IMR-90 (cell line): ENCODE results near the gene YARS2. TPM values are rescaled to one million over a fixed set of nuclear protein-coding genes. Genes with fewer than 3 reads are reported as not detected.
A peak's percentile ranks its signal among the peaks of the same experiment; 100 is the strongest.

Experiments used
- ATAC-seq: fragments of 200-7000 bp; cut with Tn5 transposase; 2 replicates; pipeline ENCODE4 v1.9.1; 2020; ENCODE audit warnings: low read depth, mild to moderate bottlenecking, moderate library complexity
- BruUV-seq: library from RNA; stranded (reverse); fragments of 400-500 nt; replicated peaks from 2 replicates; lab custom pipeline; 2021; lab: Mats Ljungman, UMichigan
- CTCF ChIA-PET: fragments of 300-600 bp; formaldehyde crosslinking; extraction: SDS; loops from one replicate; lab custom pipeline; 2021; ENCODE audit warnings: antibody characterized with exemption; lab: Yijun Ruan, JAX
- POLR2A ChIA-PET: fragments of 300-600 bp; sonication (Branson Sonifier 250); formaldehyde crosslinking; loops from one replicate; lab custom pipeline; 2022; ENCODE audit warnings: antibody characterized with exemption; ENCODE audit not compliant: unreplicated experiment; lab: Charles Lee
- DNase-seq: peaks from one replicate; pipeline ENCODE4 v3.0.0; 2013
- H2AFZ ChIP-seq: replicated peaks from 2 replicates; pipeline ENCODE3; 2013; ENCODE audit warnings: low read length, mild to moderate bottlenecking; ENCODE audit not compliant: poor library complexity
- H2AK5ac ChIP-seq: 2 replicates; pipeline ENCODE4 v1.6.1; 2013; ENCODE audit warnings: low read depth, low read length, inconsistent platforms
- H2AK9ac ChIP-seq: replicated peaks from 2 replicates; pipeline ENCODE3; 2013; ENCODE audit warnings: mild to moderate bottlenecking, low read depth, low read length, moderate library complexity; ENCODE audit not compliant: poor library complexity
- H2BK120ac ChIP-seq: 2 replicates; pipeline ENCODE4 v1.6.1; 2013; ENCODE audit warnings: low read depth, low read length, inconsistent platforms
- H2BK15ac ChIP-seq: 3 replicates; pipeline ENCODE4 v1.6.1; 2013; ENCODE audit warnings: low read depth, low read length, inconsistent platforms
- H2BK20ac ChIP-seq: 2 replicates; pipeline ENCODE4 v1.6.1; 2013; ENCODE audit warnings: low read depth, mild to moderate bottlenecking, inconsistent platforms, low read length, moderate library complexity
- H2BK5ac ChIP-seq: 2 replicates; pipeline ENCODE4 v1.6.1; 2013; ENCODE audit warnings: mild to moderate bottlenecking, low read depth, low read length, inconsistent platforms; ENCODE audit not compliant: poor library complexity, severe bottlenecking
- H3K14ac ChIP-seq: replicated peaks from 2 replicates; pipeline ENCODE4 v1.6.1; 2013; ENCODE audit warnings: low read depth, low read length, inconsistent platforms
- H3K18ac ChIP-seq: 2 replicates; pipeline ENCODE4 v1.6.1; 2013; ENCODE audit warnings: low read depth, low read length, control low read depth
- H3K23ac ChIP-seq: 2 replicates; pipeline ENCODE4 v1.6.1; 2013; ENCODE audit warnings: low read depth, low read length, inconsistent platforms
- H3K27ac ChIP-seq: 2 replicates; pipeline ENCODE4 v1.5.1; 2013; ENCODE audit warnings: mild to moderate bottlenecking, control low read depth, low read length; ENCODE audit not compliant: insufficient read depth
- H3K27me3 ChIP-seq: 2 replicates; pipeline ENCODE4 v1.6.1; 2013; ENCODE audit warnings: low read length; ENCODE audit not compliant: control insufficient read depth, insufficient read depth
- H3K36me3 ChIP-seq: 2 replicates; pipeline ENCODE4 v1.6.1; 2013; ENCODE audit warnings: low read length, mixed read lengths; ENCODE audit not compliant: control insufficient read depth, insufficient read depth
- H3K4ac ChIP-seq: 2 replicates; pipeline ENCODE4 v1.6.1; 2013; ENCODE audit warnings: low read depth, low read length, inconsistent platforms
- H3K4me1 ChIP-seq: 2 replicates; pipeline ENCODE4 v1.6.1; 2013; ENCODE audit warnings: low read length, mixed read lengths; ENCODE audit not compliant: control insufficient read depth, insufficient read depth
- H3K4me2 ChIP-seq: 2 replicates; pipeline ENCODE4 v1.6.1; 2013; ENCODE audit warnings: low read depth, mild to moderate bottlenecking, control low read depth, low read length, moderate library complexity
- H3K4me3 ChIP-seq: 2 replicates; pipeline ENCODE4 v1.5.1; 2013; ENCODE audit warnings: low read depth, mild to moderate bottlenecking, control low read depth, low read length, moderate library complexity; ENCODE audit not compliant: insufficient read depth
- H3K56ac ChIP-seq: 2 replicates; pipeline ENCODE4 v1.6.1; 2013; ENCODE audit warnings: low read length, inconsistent platforms; ENCODE audit not compliant: insufficient read depth; ENCODE audit errors: extremely low read depth
- H3K79me1 ChIP-seq, 2 experiments: 2 replicates each; pipeline ENCODE4 v1.6.1; 2013; ENCODE audit warnings: low read length in 2 of 2, inconsistent platforms in 1 of 2, low read depth in 1 of 2
- H3K9ac ChIP-seq: 2 replicates; pipeline ENCODE4 v1.6.1; 2013; ENCODE audit warnings: low read depth, low read length, control low read depth
- H3K9me1 ChIP-seq: 2 replicates; pipeline ENCODE4 v1.6.1; 2013; ENCODE audit warnings: low read length, inconsistent platforms; ENCODE audit not compliant: insufficient read depth
- H3K9me3 ChIP-seq: 2 replicates; pipeline ENCODE4 v1.6.1; 2013; ENCODE audit warnings: low read length; ENCODE audit not compliant: control insufficient read depth, insufficient read depth
- H4K20me1 ChIP-seq: 2 replicates; pipeline ENCODE4 v1.6.1; 2013; ENCODE audit warnings: low read length, inconsistent platforms; ENCODE audit not compliant: insufficient read depth
- H4K5ac ChIP-seq: 2 replicates; pipeline ENCODE4 v1.6.1; 2013; ENCODE audit warnings: mild to moderate bottlenecking, low read depth, low read length, control low read depth
- H4K8ac ChIP-seq, 2 experiments: 2 replicates each; pipeline ENCODE4 v1.6.1; 2013; ENCODE audit warnings: low read depth in 2 of 2, low read length in 2 of 2, control low read depth in 1 of 2, inconsistent platforms in 1 of 2
- H4K91ac ChIP-seq: 2 replicates; pipeline ENCODE4 v1.6.1; 2013; ENCODE audit warnings: low read depth, low read length, inconsistent platforms; ENCODE audit not compliant: insufficient read depth
- BHLHE40 ChIP-seq: fragments of 150-350 bp; IDR thresholded peaks from 2 replicates; pipeline ENCODE4 v1.6.1; 2016; ENCODE audit warnings: mild to moderate bottlenecking, low read depth, low read length
- FOS ChIP-seq: fragments of 150-350 bp; IDR thresholded peaks from 2 replicates; pipeline ENCODE4 v1.6.1; 2016; ENCODE audit warnings: low read depth, low read length
- NFE2L2 ChIP-seq: fragments of 150-350 bp; IDR thresholded peaks from 2 replicates; pipeline ENCODE4 v1.6.1; 2016; ENCODE audit warnings: low read depth, mild to moderate bottlenecking, low read length
- WGBS, 2 experiments: methylation state at CpG; one replicate each; pipeline versions ENCODE4 v1.1.5 to v1.1.7; 2013; ENCODE audit warnings: missing lambda C conversion rate in 2 of 2; ENCODE audit not compliant: insufficient read length in 1 of 2; ENCODE audit errors: extremely low coverage in 2 of 2; 5-methylcytosine and 5-hydroxymethylcytosine counted together
- dilution Hi-C: fragments of 300-500 bp; cut with HindIII; formaldehyde crosslinking; loops from one replicate; pipeline ENCODE4 v1.14.3; 2018; ENCODE audit warnings: low sequenced_read_pairs; ENCODE audit not compliant: unreplicated experiment
- in situ Hi-C: fragments of 300-500 bp; cut with MboI; formaldehyde crosslinking; loops from 3 replicates; pipeline ENCODE4 v1.14.3; 2019; ENCODE audit warnings: low sequenced_read_pairs, inconsistent platforms, mixed read lengths
- intact Hi-C: fragments of 100-400 bp; cut with micrococcal nuclease; formaldehyde crosslinking; loops from 2 replicates; pipeline ENCODE4 v1.10.0; 2022
- polyA plus RNA-seq, 3 experiments: library from polyadenylated mRNA; depleted of rRNA; stranded (reverse); fragments of >200 nt; gene quantifications; 2 replicates each; pipeline ENCODE4 v1.2.3, GENCODE V29; 2012; ENCODE audit warnings: low replicate concordance in 1 of 3
- total RNA-seq: library from RNA; depleted of rRNA; stranded (reverse); fragments of >200 nt; gene quantifications from 2 replicates; pipeline ENCODE4 v1.2.3, GENCODE V29; 2012
- TF ChIP-seq, protein P1 (sequence below): conservative IDR thresholded peaks from 2 replicates; pipeline ENCODE4 v1.5.1; 2012; ENCODE audit warnings: mild to moderate bottlenecking, low read depth, low read length, improper control_type of control experiment

The YARS2 gene
- total and polyA plus RNA-seq, 2 of the 4 experiments (the other 2 are of a cell fraction), result 15.3 to 26.9 TPM

GRCh38 chr12:32702946-32703345, 52.8 kb downstream of the YARS2 start:
- no peak overlapping the region for H4K91ac ChIP-seq
- H2BK15ac ChIP-seq, result no peak overlapping the region
- H3K14ac ChIP-seq, result no peak overlapping the region
- H2BK120ac ChIP-seq, result no peak overlapping the region
- H3K4me2 ChIP-seq, result no peak overlapping the region
- H3K18ac ChIP-seq, result no peak overlapping the region
- H4K5ac ChIP-seq, result no peak overlapping the region
- intact Hi-C loops, result loop anchor here (5.0 kb wide), 1 partner anchor 34 kb away; no protein-coding TSS in a partner anchor
- H3K27me3 ChIP-seq, result no peaks in the 10 kb centered on the region
- peaks cover 3% of the 10 kb centered on the region; the same call in 1 of the 2 replicates for H3K4me1 ChIP-seq
- no peak overlapping the region for H4K8ac ChIP-seq
- no peak overlapping the region for H3K27ac ChIP-seq
- no peak overlapping the region for H2AK5ac ChIP-seq
- no peak overlapping the region for H3K9ac ChIP-seq
- no peak overlapping the region for H2BK5ac ChIP-seq
- no peak for TF ChIP-seq FOS
- TF ChIP-seq, protein P1, sequence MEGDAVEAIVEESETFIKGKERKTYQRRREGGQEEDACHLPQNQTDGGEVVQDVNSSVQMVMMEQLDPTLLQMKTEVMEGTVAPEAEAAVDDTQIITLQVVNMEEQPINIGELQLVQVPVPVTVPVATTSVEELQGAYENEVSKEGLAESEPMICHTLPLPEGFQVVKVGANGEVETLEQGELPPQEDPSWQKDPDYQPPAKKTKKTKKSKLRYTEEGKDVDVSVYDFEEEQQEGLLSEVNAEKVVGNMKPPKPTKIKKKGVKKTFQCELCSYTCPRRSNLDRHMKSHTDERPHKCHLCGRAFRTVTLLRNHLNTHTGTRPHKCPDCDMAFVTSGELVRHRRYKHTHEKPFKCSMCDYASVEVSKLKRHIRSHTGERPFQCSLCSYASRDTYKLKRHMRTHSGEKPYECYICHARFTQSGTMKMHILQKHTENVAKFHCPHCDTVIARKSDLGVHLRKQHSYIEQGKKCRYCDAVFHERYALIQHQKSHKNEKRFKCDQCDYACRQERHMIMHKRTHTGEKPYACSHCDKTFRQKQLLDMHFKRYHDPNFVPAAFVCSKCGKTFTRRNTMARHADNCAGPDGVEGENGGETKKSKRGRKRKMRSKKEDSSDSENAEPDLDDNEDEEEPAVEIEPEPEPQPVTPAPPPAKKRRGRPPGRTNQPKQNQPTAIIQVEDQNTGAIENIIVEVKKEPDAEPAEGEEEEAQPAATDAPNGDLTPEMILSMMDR, result no peak
- TF ChIP-seq BHLHE40, result no peak
- TF ChIP-seq NFE2L2, result no peak
- peaks cover 8 to 18% of the 10 kb centered on the region in 2 experiments for H3K79me1 ChIP-seq
- ChIA-PET CTCF (interaction anchor here (0.6 to 0.8 kb wide), 2 partner anchors 14 to 230 kb away, joined by 3 read pairs; no protein-coding TSS in a partner anchor), POLR2A (no interaction called here)
- no peak overlapping the region for H3K23ac ChIP-seq
- WGBS, 2 experiments, result no CpG with 5 or more reads among the region's 1 CpG
- no peak overlapping the region for H3K56ac ChIP-seq
- no peak overlapping the region for H2AK9ac ChIP-seq
- in situ Hi-C loops, result no loop called here
- H2BK20ac ChIP-seq, result no peak overlapping the region
- no peaks in the 10 kb centered on the region for H3K9me3 ChIP-seq
- peaks cover 3% of the 10 kb centered on the region; the same call in 1 of the 2 replicates for H3K36me3 ChIP-seq
- no peak overlapping the region for H3K4ac ChIP-seq
- H3K4me3 ChIP-seq, result no peak overlapping the region
- ATAC-seq (peak; percentile 68), DNase-seq (peak; percentile 8)
- BruUV-seq, result no TSS peak
- no peaks in the 10 kb centered on the region for H3K9me1 ChIP-seq
- peaks cover 7% of the 10 kb centered on the region; the same call in 1 of the 2 replicates for H4K20me1 ChIP-seq
- dilution Hi-C loops, result no loop called here
- H2AFZ ChIP-seq, result no peak overlapping the region
